Neural crest cell (in vitro differentiated cells): ENCODE results near the gene SPEG. TPM values are rescaled to one million over a fixed set of nuclear protein-coding genes. Genes with fewer than 3 reads are reported as not detected.

Source experiments
- DNase-seq: peaks from one replicate; pipeline ENCODE4 v3.0.0; 2021; ENCODE audit warnings: low read depth, mixed read lengths, low spot score
- H3K27ac Mint-ChIP-seq: one replicate; pipeline ENCODE4 v1.8.0; 2021; ENCODE audit warnings: mild to moderate bottlenecking, mixed read lengths; ENCODE audit not compliant: unreplicated experiment
- H3K27me3 Mint-ChIP-seq: 2 replicates; pipeline ENCODE4 v1.8.0; 2021; ENCODE audit warnings: low read depth, mild to moderate bottlenecking, mixed read lengths
- H3K36me3 Mint-ChIP-seq: 2 replicates; pipeline ENCODE4 v1.8.0; 2021; ENCODE audit warnings: low read depth, mild to moderate bottlenecking, mixed read lengths
- H3K4me1 Mint-ChIP-seq: 2 replicates; pipeline ENCODE4 v1.8.0; 2021; ENCODE audit warnings: mixed read lengths
- H3K4me3 Mint-ChIP-seq: one replicate; pipeline ENCODE4 v1.8.0; 2021; ENCODE audit warnings: mild to moderate bottlenecking, mixed read lengths
- H3K9me3 Mint-ChIP-seq: 2 replicates; pipeline ENCODE4 v1.8.0; 2021; ENCODE audit warnings: mixed read lengths
- CTCF ChIP-seq: fragments of 200-600 bp; sonication (generic); conservative IDR thresholded peaks from 2 replicates; pipeline ENCODE4 v1.5.0; 2021; ENCODE audit warnings: antibody characterized with exemption, mild to moderate bottlenecking
- total RNA-seq: library from RNA; stranded (reverse); gene quantifications from 2 replicates; pipeline ENCODE4 v1.2.1, GENCODE V29; 2021

The SPEG gene
- total RNA-seq, 1 donor from 2014 or later, result 13.4 TPM

GRCh38 chr2:219543596-219544358, 109.1 kb downstream of the SPEG start, which contains the start of the genes CHPF and TMEM198:
Gene CHPF (minus strand): TSS chr2:219543809. CDS start chr2:219543538, 271 bp downstream.
Gene TMEM198 (plus strand): TSS chr2:219544028. CDS start chr2:219544728, 700 bp downstream.
- no peaks in the 10 kb centered on the region for H3K27me3 Mint-ChIP-seq

DNA sequence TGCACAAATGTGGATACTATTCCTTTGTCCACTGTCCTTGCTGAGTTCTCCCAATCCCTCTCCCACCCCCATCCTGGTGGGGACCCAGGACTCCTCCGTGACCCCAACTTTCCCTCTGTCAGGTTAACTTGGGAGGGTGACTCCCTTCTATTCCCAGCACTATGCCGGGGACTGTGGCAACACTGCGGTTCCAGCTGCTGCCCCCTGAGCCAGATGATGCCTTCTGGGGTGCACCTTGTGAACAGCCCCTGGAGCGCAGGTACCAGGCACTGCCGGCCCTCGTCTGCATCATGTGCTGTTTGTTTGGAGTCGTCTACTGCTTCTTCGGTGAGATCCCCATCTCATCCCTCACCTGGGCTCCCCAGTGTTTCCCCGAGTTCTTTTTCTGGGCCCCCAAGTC, 109.9 kb downstream of the SPEG start:
- TF ChIP-seq CTCF, result no peak
- Mint-ChIP-seq H3K9me3 (no peaks in the 10 kb centered on the region), H3K36me3 (peaks cover 3% of the 10 kb centered on the region), H3K4me3 (peak overlapping the region; percentile 87), H3K27ac (peak overlapping the region; percentile 81), H3K27me3 (no peaks in the 10 kb centered on the region), H3K4me1 (peaks cover 39% of the 10 kb centered on the region)
- DNase-seq, result no peak

More at GRCh38 chr2:219543596-219544358, 109.1 kb downstream of the SPEG start, which contains the start of the genes CHPF and TMEM198:
- no peak for TF ChIP-seq CTCF
- Mint-ChIP-seq H3K36me3 (peaks cover 3% of the 10 kb centered on the region), H3K4me1 (peaks cover 39% of the 10 kb centered on the region), H3K4me3 (peak within 1 kb of the TSS; percentile 91), H3K27ac (peak within 1 kb of the TSS; percentile 81), H3K9me3 (no peaks in the 10 kb centered on the region)
- peak; percentile 98 for DNase-seq

DNA sequence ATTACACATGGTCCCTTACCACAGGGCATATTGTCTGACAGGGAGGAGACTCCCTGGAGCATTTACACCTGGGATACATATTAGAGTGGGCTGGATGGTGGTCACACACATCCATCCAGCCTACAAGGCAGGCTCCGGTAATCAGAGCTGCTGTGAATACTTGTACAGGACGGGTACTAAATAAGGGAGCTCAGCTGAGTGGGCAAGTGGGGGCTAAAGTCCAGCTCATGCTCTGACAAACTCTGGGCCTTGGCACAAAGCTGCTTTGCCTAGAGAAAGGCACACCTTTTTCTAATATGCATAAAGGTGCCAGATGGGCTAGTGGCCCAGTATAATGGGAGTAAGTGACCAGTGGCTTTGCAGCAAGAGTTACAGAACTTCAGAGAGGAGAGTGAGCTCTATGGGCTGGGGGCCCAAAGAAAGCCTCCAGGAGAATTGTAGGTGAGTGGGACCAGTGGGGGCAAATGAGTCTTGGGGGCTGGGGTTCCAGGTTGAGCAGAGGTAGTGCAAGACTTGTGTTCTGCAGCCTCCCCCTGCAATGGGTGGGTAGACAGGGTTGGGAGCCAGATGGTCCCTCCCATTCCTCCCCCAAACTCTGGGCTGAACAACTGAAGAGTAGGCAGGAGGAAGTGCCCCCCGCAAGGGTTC, 110.8 kb downstream of the SPEG start:
- H3K4me3 Mint-ChIP-seq, result peak overlapping the region; percentile 87
- no peaks in the 10 kb centered on the region for H3K27me3 Mint-ChIP-seq
- H3K4me1 Mint-ChIP-seq, result peaks cover 39% of the 10 kb centered on the region
- TF ChIP-seq CTCF, result no peak
- DNase-seq, result no peak
- H3K27ac Mint-ChIP-seq, result no peak overlapping the region
- H3K36me3 Mint-ChIP-seq, result peaks cover 3% of the 10 kb centered on the region
- no peaks in the 10 kb centered on the region for H3K9me3 Mint-ChIP-seq

DNA sequence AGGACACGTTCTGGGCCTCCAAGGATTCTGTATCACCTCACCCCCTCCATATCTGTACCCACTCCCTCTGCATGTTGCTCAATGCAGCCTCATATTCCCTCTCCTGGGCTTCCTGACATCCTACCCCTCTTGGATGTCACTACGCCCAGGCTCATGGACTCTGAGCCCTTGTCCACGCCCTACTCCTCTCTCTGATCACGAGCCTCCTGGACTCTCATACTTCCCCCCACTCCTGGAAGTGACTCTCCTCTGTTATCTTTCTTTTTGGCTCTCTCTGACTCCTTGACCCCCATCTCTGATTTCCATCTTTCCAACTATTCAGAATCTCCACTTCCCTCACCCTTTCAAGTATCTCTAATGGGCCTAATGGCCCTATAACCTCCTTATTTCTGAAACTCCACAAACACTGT, 111.3 kb downstream of the SPEG start:
- no peak overlapping the region for H3K27ac Mint-ChIP-seq
- peaks cover 2% of the 10 kb centered on the region for H3K27me3 Mint-ChIP-seq
- peaks cover 41% of the 10 kb centered on the region for H3K4me1 Mint-ChIP-seq
- no peaks in the 10 kb centered on the region for H3K9me3 Mint-ChIP-seq
- no peak for DNase-seq
- H3K4me3 Mint-ChIP-seq, result peak overlapping the region; percentile 79
- TF ChIP-seq CTCF, result no peak
- H3K36me3 Mint-ChIP-seq, result peaks cover 3% of the 10 kb centered on the region

- Mint-ChIP-seq H3K9me3 (no peaks in the 10 kb centered on the region), H3K27ac (no peak overlapping the region), H3K4me3 (peak overlapping the region; percentile 66), H3K4me1 (peaks cover 38% of the 10 kb centered on the region), H3K27me3 (peaks cover 4% of the 10 kb centered on the region), H3K36me3 (peaks cover 3% of the 10 kb centered on the region)
- DNase-seq, result no peak
- TF ChIP-seq CTCF, result no peak
Observed at GRCh38 chr2:219547621-219548020, 113.0 kb downstream of the SPEG start.

Other genes starting within 250 kb of the SPEG start
- gene ZFAND2B, start 228.1 kb upstream of the SPEG start, total RNA-seq, result 26.6 and 30.1 TPM in 2 replicates
- 35.9 and 39.1 TPM in 2 replicates for gene ABCB6, start 215.9 kb upstream of the SPEG start, total RNA-seq
- 41.2 and 42.0 TPM in 2 replicates for gene ATG9A, start 205.2 kb upstream of the SPEG start, total RNA-seq
- gene ANKZF1, start 205.0 kb upstream of the SPEG start, total RNA-seq, result 36.4 and 40.3 TPM in 2 replicates
- gene GLB1L, start 189.4 kb upstream of the SPEG start, total RNA-seq, result 11.2 and 12.7 TPM in 2 replicates
- 28.5 and 31.2 TPM in 2 replicates for gene STK16, start 189.4 kb upstream of the SPEG start, total RNA-seq
- not detected in 2 replicates for gene TUBA4B, start 181.6 kb upstream of the SPEG start, total RNA-seq
- gene TUBA4A, start 180.9 kb upstream of the SPEG start, total RNA-seq, result 0.14 TPM in 1 of 2 replicates, not detected in the other
- gene DNAJB2, start 155.5 kb upstream of the SPEG start, total RNA-seq, result 59.2 and 59.7 TPM in 2 replicates
- 3.2 and 4.1 TPM in 2 replicates for gene PTPRN, start 125.4 kb upstream of the SPEG start, total RNA-seq
- not detected in 2 replicates for gene RESP18, start 102.1 kb upstream of the SPEG start, total RNA-seq
- gene DNPEP, start 46.9 kb upstream of the SPEG start, total RNA-seq, result 36.9 and 39.5 TPM in 2 replicates
- 0.28 TPM in 1 of 2 replicates, not detected in the other for gene DES, start 16.5 kb upstream of the SPEG start, total RNA-seq
- gene GMPPA, start 64.0 kb downstream of the SPEG start, total RNA-seq, result 24.3 and 26.1 TPM in 2 replicates
- 1.0 and 1.5 TPM in 2 replicates for gene ASIC4, start 79.6 kb downstream of the SPEG start, total RNA-seq
- gene CHPF, start 109.0 kb downstream of the SPEG start, total RNA-seq, result 27.0 and 30.0 TPM in 2 replicates
- 15.7 and 16.4 TPM in 2 replicates for gene TMEM198, start 109.2 kb downstream of the SPEG start, total RNA-seq
- 122 and 123 TPM in 2 replicates for gene OBSL1, start 136.7 kb downstream of the SPEG start, total RNA-seq
- 0.50 TPM in 1 of 2 replicates, not detected in the other for gene INHA, start 137.5 kb downstream of the SPEG start, total RNA-seq
- gene STK11IP, start 163.0 kb downstream of the SPEG start, total RNA-seq, result 31.4 and 32.9 TPM in 2 replicates
- 10.0 and 11.4 TPM in 2 replicates for gene SLC4A3, start 192.8 kb downstream of the SPEG start, total RNA-seq